SK-MEL-5 (cell line): Measurements from ENCODE around the gene F2RL3. TPM values are rescaled to one million over a fixed set of nuclear protein-coding genes. Genes with fewer than 3 reads are reported as not detected.

ENCODE experiments used
- DNase-seq: peaks from one replicate; pipeline ENCODE4 v3.0.0-alpha.2; 2016; ENCODE audit warnings: low read depth, low spot score
- in situ Hi-C: cut with HindIII; loops from 2 replicates; pipeline ENCODE4 v1.10.0; 2016; ENCODE audit warnings: low sequenced_read_pairs, high pct_unique_total_duplicates, low pct_unique_long_range_greater_than_20kb
- polyA plus RNA-seq, 2 experiments: library from polyadenylated mRNA; depleted of rRNA; stranded (reverse); fragments of >200 nt; gene quantifications; 2 replicates each; pipeline ENCODE4 v1.2.3, GENCODE V29; 2015
- total RNA-seq: library from RNA; depleted of rRNA; stranded (reverse); fragments of >200 nt; shearing (Covaris generic); gene quantifications from 2 replicates; pipeline ENCODE4 v1.2.3, GENCODE V29; 2014; rRNA removed

The F2RL3 gene
- total RNA-seq = not detected in 2 replicates
- not detected in 2 replicates for polyA plus RNA-seq (2015; cell fraction: cytosol; rRNA removed)
- polyA plus RNA-seq (2015; cell fraction: nucleus; rRNA removed) = not detected in 2 replicates

- no peak for DNase-seq
- in situ Hi-C loops = no loop called here
These were observed at the start of gene F2RL3 for GRCh38 chr19:16888629-16889365. Gene F2RL3 (plus strand): TSS chr19:16888999. CDS start chr19:16889190, 191 bp downstream.

- in situ Hi-C loops = no loop called here
- DNase-seq = no peak
These were observed 47.3 kb upstream of the F2RL3 start for GRCh38 chr19:16841391-16841926.

- no peak for DNase-seq
- in situ Hi-C loops = no loop called here
These were observed 41.9 kb upstream of the F2RL3 start for GRCh38 chr19:16846901-16847300.

GRCh38 chr19:16847430-16847829 is 41.4 kb upstream of the F2RL3 start:
- no peak for DNase-seq
- in situ Hi-C loops = no loop called here

GRCh38 chr19:16849168-16849567 is 39.6 kb upstream of the F2RL3 start:
- no peak for DNase-seq
- in situ Hi-C loops = no loop called here

- in situ Hi-C loops = no loop called here
- DNase-seq = no peak
These were observed 38.7 kb upstream of the F2RL3 start for GRCh38 chr19:16850133-16850532.

GRCh38 chr19:16851031-16851712 is 37.6 kb upstream of the F2RL3 start:
- DNase-seq = no peak
- in situ Hi-C loops = no loop called here

- in situ Hi-C loops = no loop called here
These were observed 35.7 kb upstream of the F2RL3 start for GRCh38 chr19:16853066-16853465.

GRCh38 chr19:16856091-16856490 is 32.7 kb upstream of the F2RL3 start:
- in situ Hi-C loops = no loop called here

More at GRCh38 chr19:16853066-16853465, 35.7 kb upstream of the F2RL3 start:
- no peak for DNase-seq

GRCh38 chr19:16859626-16860025 is 29.2 kb upstream of the F2RL3 start:
- DNase-seq = no peak
- in situ Hi-C loops = no loop called here

More at GRCh38 chr19:16856091-16856490, 32.7 kb upstream of the F2RL3 start:
- DNase-seq = no peak

- in situ Hi-C loops = no loop called here
- no peak for DNase-seq
These were observed 28.7 kb upstream of the F2RL3 start for GRCh38 chr19:16860118-16860517.

- no peak for DNase-seq
- in situ Hi-C loops = no loop called here
These were observed 27.8 kb upstream of the F2RL3 start for GRCh38 chr19:16861011-16861410.

- in situ Hi-C loops = no loop called here
- DNase-seq = no peak
These were observed 27.0 kb upstream of the F2RL3 start for GRCh38 chr19:16861834-16862233.

GRCh38 chr19:16862826-16863415 is 25.9 kb upstream of the F2RL3 start:
- in situ Hi-C loops = no loop called here
- DNase-seq = no peak

GRCh38 chr19:16867211-16867610 is 21.6 kb upstream of the F2RL3 start:
- no peak for DNase-seq
- in situ Hi-C loops = no loop called here

- no peak for DNase-seq
- in situ Hi-C loops = no loop called here
These were observed 20.2 kb upstream of the F2RL3 start for GRCh38 chr19:16868423-16869130.

GRCh38 chr19:16869331-16869972 is 19.3 kb upstream of the F2RL3 start:
- no peak for DNase-seq
- in situ Hi-C loops = no loop called here
